AG08395 (cell line): ENCODE measurements around the gene CTNNBIP1.

Source experiments
- DNase-seq: peaks from one replicate; pipeline ENCODE4 v3.0.0; 2012; ENCODE audit warnings: mixed read lengths, low spot score

CTNNBIP1 gene

GRCh38 chr1:9877962-9878361 is 32.1 kb downstream of the CTNNBIP1 start:
- no peak for DNase-seq

DNA sequence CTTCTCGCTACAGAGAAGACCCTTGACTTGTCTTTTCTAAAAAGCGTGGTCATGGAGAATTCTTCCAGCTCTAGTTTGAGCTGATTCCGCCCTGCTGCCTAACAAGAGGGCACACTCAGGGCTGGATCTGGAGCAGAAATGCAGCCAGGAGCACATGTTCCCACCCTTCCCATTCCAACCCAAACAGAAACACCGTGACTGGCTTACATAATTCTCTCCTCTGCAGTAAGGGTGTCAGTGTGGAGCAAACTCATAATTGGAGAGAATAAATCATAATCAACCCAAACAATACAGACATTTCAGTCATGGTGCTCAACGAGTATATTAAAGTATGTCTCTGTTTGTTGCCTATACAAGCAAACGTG is 34.5 kb downstream of the CTNNBIP1 start:
- no peak for DNase-seq

GRCh38 chr1:9874959-9875635 is 35.0 kb downstream of the CTNNBIP1 start:
- peak; percentile 94 for DNase-seq

DNA sequence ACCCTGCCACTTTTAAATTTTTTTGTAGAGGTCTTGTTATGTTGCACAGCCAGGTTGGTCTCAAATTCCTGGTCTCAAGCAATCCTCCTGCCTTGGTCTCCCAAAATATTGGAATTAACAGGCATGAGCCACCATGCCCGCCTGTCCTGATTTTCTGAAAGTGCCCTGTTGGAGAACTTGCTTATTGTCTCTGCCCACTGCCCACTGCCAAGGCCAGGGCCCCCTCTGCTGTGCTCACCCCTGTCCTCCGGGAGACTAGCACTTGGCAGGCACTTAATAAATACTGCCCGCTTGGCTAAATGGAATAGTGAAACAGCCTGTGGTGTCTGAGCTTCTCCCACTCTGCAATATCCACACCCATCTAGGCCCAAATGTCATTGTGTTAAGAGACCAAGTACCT is 35.7 kb downstream of the CTNNBIP1 start:
- DNase-seq, result no peak

GRCh38 chr1:9873992-9874391 is 36.1 kb downstream of the CTNNBIP1 start:
- DNase-seq, result no peak

DNA sequence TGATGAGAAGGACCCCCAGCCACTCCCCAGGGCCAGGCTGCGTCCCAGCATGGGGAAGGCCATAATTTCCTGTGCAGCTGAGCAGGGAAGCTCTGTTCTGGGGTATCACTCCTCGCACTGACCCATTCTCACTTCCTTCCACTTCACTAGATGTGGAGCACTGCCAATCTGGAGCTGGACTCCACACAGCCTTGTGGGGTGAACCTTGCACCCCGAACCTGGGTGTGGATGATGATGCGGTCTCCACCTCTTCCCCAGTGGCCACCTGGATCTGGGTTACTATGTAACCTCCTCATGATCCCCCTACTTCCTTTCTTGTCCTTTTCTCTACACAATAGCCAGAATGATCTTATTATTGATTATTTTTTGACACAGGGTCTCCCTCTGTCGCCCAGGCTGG is 36.7 kb downstream of the CTNNBIP1 start:
- no peak for DNase-seq

- no peak for DNase-seq
These were observed 37.5 kb downstream of the CTNNBIP1 start for GRCh38 chr1:9872430-9873165.

DNA sequence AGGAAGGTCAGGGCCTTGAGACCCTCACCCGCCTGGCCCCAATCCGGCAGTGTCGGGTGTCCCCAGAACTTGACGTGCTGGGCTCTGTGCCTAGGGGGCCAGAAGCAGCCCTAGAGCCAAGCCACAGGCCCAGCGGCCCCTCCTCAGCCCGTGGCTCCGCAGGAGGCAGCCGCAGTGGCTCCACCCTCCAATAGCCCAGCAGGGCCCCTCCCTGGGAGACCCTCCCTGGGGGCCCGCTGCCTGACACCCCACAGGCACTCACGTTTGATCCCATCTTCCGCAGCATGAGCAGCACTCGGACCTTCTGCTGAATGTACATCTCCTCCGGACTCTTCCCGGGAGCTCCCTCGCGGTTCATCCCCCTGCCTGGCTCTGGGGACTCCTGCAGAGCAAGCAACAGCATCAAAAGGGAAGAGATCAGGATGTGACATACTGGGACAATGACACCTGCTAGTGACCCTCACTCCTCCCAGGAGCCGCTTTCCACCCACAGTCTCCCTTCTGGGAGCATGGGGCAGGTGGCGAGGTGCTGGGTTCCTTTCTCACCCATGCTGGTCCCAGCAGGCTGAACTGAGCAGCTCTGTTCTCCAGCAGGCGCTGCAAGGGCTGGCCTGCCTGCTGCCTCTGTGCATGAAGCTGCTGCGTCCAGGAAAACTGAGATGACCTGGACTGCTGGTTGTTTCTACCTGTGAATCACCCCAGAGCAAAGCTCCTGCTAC is 38.2 kb downstream of the CTNNBIP1 start:
- DNase-seq, result no peak

- no peak for DNase-seq
These were observed 39.0 kb downstream of the CTNNBIP1 start for GRCh38 chr1:9871021-9871420.

- DNase-seq, result no peak
These were observed 39.5 kb downstream of the CTNNBIP1 start for GRCh38 chr1:9870572-9870971.

- no peak for DNase-seq
These were observed 40.2 kb downstream of the CTNNBIP1 start for GRCh38 chr1:9869831-9870251.

- no peak for DNase-seq
These were observed 41.9 kb downstream of the CTNNBIP1 start for GRCh38 chr1:9868244-9868590.

DNA sequence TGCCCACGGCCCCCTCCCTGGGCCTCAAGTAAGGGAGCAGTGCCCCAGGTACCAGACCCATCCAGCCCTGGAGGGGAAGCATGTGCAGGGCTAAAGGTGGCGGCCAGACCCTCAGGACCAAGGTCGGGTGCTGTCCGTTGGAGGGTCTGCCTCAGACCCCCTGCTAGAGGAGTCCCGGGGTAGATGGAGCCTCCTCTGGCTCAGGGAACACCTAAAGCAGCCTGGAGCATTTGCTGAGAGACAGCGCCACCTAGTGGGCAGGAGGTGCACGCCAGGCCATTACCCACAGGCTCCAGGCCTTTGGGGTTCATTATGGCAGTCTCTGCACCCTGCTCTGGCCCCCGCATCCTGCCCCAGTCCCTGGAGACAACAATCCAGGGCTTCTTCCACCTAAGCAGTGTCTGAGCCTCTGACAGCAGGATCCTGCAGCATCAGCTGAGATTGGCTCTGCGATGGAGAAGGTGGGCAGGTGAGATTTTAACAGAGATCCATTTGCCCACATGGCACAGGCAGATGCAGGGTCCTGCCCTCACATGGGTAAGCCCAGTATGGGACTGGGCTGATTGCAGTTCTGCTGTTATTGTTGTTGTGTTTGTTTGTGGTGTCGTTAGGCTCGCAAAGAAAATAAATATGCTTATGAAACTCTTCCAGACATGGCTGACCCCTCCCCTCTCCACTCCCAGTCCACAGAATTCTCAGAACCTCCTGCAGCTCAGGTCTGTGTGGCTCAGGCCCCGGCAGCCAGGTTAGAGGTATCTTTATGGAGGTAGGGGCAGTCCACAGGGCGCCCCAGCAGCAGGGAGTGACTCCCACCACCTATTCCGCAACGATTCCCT is 42.4 kb downstream of the CTNNBIP1 start:
- DNase-seq, result peak; percentile 84

- DNase-seq, result no peak
These were observed 43.2 kb downstream of the CTNNBIP1 start for GRCh38 chr1:9866836-9867235.

DNA sequence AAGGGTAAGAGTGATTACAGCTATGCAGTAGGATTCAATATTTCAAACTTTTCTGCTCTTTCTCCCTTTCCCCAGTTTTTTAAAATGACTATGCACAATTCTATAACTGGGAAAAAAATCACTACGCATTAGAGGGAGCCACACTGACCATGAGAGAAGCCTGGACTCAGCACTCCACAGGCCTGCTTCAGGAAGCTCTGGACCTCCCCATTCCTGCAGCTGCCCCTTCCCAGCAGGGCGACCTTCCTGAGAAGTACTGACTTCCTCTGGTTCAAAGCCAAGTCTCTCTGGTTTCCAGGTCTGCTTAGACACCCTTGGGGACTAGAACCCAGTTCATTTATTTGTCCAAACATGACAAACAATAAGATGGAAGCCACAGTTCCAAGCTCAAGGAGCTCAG is 44.3 kb downstream of the CTNNBIP1 start:
- no peak for DNase-seq

- DNase-seq, result no peak
These were observed 46.7 kb downstream of the CTNNBIP1 start for GRCh38 chr1:9863371-9863770.

DNA sequence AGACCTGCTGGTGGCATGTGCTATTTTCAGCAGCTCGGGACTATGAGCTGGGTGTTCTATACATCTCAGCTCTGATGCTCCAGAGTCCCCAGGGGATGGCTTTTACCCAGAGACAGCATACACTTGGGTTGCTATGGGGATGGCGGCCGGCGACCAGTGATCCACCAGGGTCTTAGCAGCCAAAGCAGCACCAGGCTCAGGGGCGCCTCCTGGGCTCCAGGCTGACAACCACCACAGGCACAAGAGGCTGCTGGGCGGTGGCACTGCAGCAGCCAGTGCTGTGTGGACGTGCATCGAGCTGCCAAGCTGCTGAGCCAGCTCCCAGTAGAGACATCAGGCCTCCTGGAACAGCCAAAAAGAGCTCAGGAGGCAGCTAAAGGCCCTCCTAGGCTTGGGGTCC is 48.7 kb downstream of the CTNNBIP1 start:
- no peak for DNase-seq

DNA sequence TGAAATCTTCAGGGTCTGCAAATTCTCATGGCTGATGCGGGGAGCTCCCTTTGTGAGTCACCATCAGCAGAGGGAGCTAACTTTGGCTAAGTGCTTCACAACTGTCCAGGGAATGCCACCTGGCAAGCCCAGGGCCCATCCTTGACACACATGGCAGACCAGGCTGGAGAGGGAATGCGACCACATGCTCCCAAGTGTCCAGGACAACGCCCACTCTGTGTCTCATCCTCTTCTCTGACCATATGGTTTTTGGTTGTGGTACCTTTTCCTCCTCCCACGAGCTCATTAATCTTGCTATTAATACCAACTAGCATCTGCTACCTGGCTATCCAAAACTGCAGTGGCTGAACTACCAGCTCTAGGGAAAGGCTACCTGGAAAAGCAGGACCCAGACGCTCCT is 49.2 kb downstream of the CTNNBIP1 start:
- no peak for DNase-seq

- no peak for DNase-seq
These were observed 50.6 kb downstream of the CTNNBIP1 start for GRCh38 chr1:9859281-9860014.

GRCh38 chr1:9858293-9859035 is 51.6 kb downstream of the CTNNBIP1 start:
- DNase-seq, result no peak

DNA sequence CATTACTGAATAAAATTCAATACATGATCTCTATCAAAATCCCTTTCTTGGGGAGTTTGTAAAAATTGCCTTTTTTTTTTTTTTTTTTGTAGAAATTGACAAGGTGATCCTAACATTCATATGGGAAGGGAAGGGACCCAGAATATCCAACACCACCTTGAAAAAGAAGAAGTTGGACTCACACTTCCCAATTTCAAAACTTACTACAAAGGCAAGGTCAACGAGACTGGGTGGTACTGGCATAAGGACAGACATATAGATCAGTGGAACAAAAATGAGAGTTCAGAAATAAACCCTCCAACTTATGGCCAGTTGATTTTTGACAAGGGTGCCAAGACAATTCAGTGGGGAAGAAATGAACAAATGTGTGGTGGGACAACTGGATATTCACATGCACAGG is 54.9 kb downstream of the CTNNBIP1 start:
- DNase-seq, result no peak
